ENCODE data around the gene ATG7. TPM values are rescaled to one million over a fixed set of nuclear protein-coding genes. Genes with fewer than 3 reads are reported as not detected.

ATG7 gene
- total RNA-seq, 1 donor from 2014 or later, result 31.3 TPM

DNA sequence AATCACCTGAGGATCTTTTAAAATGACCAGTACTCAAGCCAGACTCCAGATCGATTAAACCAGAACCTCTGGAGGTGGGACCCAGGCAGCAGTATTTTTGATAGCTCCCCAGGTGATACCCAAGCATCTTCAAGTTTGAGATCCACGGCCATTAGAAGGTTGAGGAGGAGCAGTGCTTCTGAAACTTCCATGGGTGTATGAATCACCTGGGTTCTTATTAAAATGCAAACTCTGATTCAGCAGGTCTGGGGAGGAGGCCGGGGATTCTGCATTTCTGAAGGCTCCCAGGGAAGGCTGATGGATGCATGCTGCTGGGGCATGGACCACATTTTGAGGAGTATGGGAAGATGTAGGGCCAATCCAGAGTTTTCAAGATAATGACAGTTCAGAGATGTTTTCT is 55.4 kb downstream of the ATG7 start:
- TF ChIP-seq, protein P1, sequence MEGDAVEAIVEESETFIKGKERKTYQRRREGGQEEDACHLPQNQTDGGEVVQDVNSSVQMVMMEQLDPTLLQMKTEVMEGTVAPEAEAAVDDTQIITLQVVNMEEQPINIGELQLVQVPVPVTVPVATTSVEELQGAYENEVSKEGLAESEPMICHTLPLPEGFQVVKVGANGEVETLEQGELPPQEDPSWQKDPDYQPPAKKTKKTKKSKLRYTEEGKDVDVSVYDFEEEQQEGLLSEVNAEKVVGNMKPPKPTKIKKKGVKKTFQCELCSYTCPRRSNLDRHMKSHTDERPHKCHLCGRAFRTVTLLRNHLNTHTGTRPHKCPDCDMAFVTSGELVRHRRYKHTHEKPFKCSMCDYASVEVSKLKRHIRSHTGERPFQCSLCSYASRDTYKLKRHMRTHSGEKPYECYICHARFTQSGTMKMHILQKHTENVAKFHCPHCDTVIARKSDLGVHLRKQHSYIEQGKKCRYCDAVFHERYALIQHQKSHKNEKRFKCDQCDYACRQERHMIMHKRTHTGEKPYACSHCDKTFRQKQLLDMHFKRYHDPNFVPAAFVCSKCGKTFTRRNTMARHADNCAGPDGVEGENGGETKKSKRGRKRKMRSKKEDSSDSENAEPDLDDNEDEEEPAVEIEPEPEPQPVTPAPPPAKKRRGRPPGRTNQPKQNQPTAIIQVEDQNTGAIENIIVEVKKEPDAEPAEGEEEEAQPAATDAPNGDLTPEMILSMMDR (IDR thresholded peaks at IDR 0.05; ENCODE audit: insufficient read depth, low read length, poor library complexity, severe bottlenecking), result no peak
- no peak for DNase-seq (ENCODE audit: low read depth)
- Histone ChIP-seq H3K4me3 (ENCODE audit: low read depth, low read length) (no peak overlapping the region), H3K27me3 (ENCODE audit: control insufficient read depth, insufficient read depth, low read length) (no peaks in the 10 kb centered on the region), H3K36me3 (ENCODE audit: control insufficient read depth, insufficient read depth, low read length) (no peaks in the 10 kb centered on the region)

DNA sequence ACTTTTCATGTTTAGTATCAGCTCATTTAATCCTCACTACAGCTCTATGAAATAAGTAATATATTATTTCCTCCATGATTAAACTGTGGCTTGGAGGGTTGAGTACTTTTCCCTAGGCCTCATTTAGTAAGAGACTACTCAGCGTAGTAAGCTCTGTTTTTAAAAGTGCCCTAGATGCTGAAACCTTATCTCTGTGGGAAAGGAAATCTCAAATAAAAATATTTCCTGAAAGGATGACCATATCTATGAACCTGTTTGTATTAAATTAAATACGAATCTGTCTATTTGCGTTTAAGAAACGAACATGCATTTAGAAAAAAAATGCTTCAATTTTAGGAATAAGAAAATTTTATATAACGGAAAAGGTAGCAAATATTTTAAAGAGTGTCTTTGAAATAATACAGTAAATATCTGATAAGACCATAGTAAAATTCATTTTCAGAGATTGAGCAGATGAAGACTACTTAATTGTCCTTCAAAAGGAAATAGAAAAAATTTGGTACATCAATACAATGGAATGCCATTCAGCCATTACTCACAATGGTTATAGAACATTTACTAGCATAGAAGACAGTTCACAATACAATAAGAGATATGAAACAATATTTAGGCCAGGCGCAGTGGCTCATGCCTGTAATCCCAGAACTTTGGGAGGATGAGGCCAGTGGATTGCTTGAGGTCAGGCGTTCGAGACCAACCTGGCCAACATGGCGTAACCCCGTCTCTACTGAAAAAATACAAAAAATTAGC is 56.2 kb downstream of the ATG7 start:
- TF ChIP-seq, protein P1 (IDR thresholded peaks at IDR 0.05; ENCODE audit: insufficient read depth, low read length, poor library complexity, severe bottlenecking), result no peak
- no peak for DNase-seq (ENCODE audit: low read depth)
- no peaks in the 10 kb centered on the region for H3K27me3 ChIP-seq (ENCODE audit: control insufficient read depth, insufficient read depth, low read length)
- no peaks in the 10 kb centered on the region for H3K36me3 ChIP-seq (ENCODE audit: control insufficient read depth, insufficient read depth, low read length)
- H3K4me3 ChIP-seq (ENCODE audit: low read depth, low read length), result no peak overlapping the region

DNA sequence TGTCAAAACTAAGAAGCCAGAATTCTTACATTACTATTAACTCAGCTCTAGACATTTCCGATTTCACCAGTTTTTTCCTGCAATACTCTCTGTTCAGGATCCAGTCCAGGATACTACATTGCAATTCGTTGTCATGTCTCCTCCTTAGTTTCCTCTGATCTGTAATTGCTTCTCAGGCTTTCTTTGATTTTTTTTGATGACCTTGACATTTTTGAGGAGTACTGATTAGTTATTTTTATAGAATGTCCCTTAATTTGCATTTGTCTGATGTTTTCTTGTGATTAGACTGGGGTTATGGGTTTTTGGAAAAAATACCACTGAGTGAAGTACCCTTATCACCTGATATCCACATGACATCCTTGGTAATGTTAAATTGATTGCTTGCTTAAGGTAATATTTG is 57.6 kb downstream of the ATG7 start:
- Histone ChIP-seq H3K36me3 (ENCODE audit: control insufficient read depth, insufficient read depth, low read length) (no peaks in the 10 kb centered on the region), H3K27me3 (ENCODE audit: control insufficient read depth, insufficient read depth, low read length) (no peaks in the 10 kb centered on the region), H3K4me3 (ENCODE audit: low read depth, low read length) (no peak overlapping the region)
- TF ChIP-seq, protein P1 (IDR thresholded peaks at IDR 0.05; ENCODE audit: insufficient read depth, low read length, poor library complexity, severe bottlenecking), result no peak
- no peak for DNase-seq (ENCODE audit: low read depth)

DNA sequence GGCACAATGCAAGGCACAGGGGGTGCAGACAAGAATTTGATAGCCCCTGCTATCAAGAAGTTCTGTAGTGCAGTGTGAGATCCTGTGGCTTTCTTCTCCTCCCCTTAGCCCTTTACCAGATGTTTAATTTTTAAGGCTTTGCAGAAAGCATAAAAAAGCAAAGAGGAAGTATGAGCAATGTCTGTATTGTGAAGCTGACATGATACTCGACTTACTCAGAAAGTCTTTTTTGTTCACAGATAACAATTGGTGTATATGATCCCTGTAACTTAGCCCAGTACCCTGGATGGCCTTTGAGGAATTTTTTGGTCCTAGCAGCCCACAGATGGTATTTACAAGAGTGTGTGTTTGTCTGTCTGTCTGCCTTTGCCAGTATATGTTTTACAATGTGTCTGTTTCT is 58.9 kb downstream of the ATG7 start:
- H3K36me3 ChIP-seq (ENCODE audit: control insufficient read depth, insufficient read depth, low read length), result no peaks in the 10 kb centered on the region
- H3K4me3 ChIP-seq (ENCODE audit: low read depth, low read length), result no peak overlapping the region
- no peak for DNase-seq (ENCODE audit: low read depth)
- TF ChIP-seq, protein P1 (IDR thresholded peaks at IDR 0.05; ENCODE audit: insufficient read depth, low read length, poor library complexity, severe bottlenecking), result no peak
- H3K27me3 ChIP-seq (ENCODE audit: control insufficient read depth, insufficient read depth, low read length), result no peaks in the 10 kb centered on the region

DNA sequence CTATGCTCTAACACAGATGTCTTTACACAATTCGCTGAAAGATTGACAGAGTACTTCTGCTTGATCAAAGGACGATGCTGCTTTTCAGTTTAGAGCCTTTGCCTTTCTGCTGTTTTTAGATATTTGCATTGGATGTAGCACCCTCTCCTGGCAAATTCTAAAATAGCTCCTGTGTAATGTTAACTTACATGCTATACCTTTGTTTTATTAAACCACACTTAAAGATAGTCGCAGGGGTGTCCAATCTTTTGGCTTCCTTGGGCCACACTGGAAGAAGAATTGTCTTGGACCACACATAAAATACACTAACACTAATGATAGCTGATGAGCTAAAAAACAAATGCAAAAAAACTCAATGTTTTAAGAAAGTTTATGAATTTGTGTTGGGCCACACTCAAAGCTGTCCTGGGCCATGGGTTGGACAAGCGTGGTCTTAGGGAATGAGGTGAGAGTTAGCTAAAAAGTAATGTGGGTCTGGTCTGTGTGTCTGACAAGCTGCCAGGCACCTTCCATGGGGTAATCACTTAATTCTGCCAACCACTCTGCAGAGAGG is 62.9 kb downstream of the ATG7 start:
- no peaks in the 10 kb centered on the region for H3K27me3 ChIP-seq (ENCODE audit: control insufficient read depth, insufficient read depth, low read length)
- peak; percentile 34 for DNase-seq (ENCODE audit: low read depth)
- no peak overlapping the region for H3K4me3 ChIP-seq (ENCODE audit: low read depth, low read length)
- H3K36me3 ChIP-seq (ENCODE audit: control insufficient read depth, insufficient read depth, low read length), result no peaks in the 10 kb centered on the region
- TF ChIP-seq, protein P1 (IDR thresholded peaks at IDR 0.05; ENCODE audit: insufficient read depth, low read length, poor library complexity, severe bottlenecking), result peak; percentile 60

DNA sequence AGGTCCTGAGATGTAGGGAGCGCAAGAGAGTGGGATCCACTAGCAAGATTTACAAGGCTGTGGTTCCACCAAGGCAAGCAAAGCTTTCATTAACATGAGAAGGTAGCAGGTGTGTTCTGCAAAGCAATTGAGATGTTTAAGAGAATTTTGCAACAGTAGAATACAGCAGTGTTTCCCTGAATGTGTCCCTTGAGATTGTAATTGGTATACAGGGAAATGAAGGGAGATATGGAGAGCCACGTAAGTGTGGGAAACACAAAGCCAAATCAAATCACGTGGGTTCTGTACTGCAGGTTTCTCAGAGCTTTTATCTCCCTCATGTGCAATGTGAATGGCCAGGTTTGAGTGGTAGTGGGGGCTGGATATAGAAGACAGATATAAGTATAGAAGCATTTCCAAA is 67.3 kb downstream of the ATG7 start:
- no peaks in the 10 kb centered on the region for H3K36me3 ChIP-seq (ENCODE audit: control insufficient read depth, insufficient read depth, low read length)
- TF ChIP-seq, protein P1 (IDR thresholded peaks at IDR 0.05; ENCODE audit: insufficient read depth, low read length, poor library complexity, severe bottlenecking), result no peak
- H3K4me3 ChIP-seq (ENCODE audit: low read depth, low read length), result no peak overlapping the region
- H3K27me3 ChIP-seq (ENCODE audit: control insufficient read depth, insufficient read depth, low read length), result no peaks in the 10 kb centered on the region
- DNase-seq (ENCODE audit: low read depth), result no peak

Measured in kidney epithelial cell (primary cell).